Thyroid gland (tissue), 4 donors: ENCODE results near the gene PLEKHG4. TPM values are rescaled to one million over a fixed set of nuclear protein-coding genes. Genes with fewer than 3 reads are reported as not detected.

Source experiments
- DNase-seq, 2 donors: peaks; one replicate each; pipeline ENCODE4 v3.0.0-alpha.2; 2019
- H3K27ac ChIP-seq, 3 donors: fragments of 200-600 bp; sonication (generic); 1 replicate in 2 of 3; 2 replicates in 1 of 3; pipeline ENCODE4 v1.5.1; 2016 to 2019; ENCODE audit warnings: mild to moderate bottlenecking in 1 of 3, moderate library complexity in 1 of 3
- H3K27me3 ChIP-seq: fragments of 200-600 bp; sonication (generic); one replicate; pipeline ENCODE4 v1.5.1; 2019
- H3K36me3 ChIP-seq, 2 donors: fragments of 200-600 bp; sonication (generic); one replicate each; pipeline ENCODE4 v1.5.1; 2016 to 2019
- H3K4me1 ChIP-seq, 2 donors: fragments of 200-600 bp; sonication (generic); one replicate each; pipeline ENCODE4 v1.5.1; 2017 to 2019
- H3K4me3 ChIP-seq, 3 donors: fragments of 200-600 bp; sonication (generic); replicated peaks in 1 of 3; 1 replicate in 2 of 3; 2 replicates in 1 of 3; pipeline ENCODE4 v1.5.1; 2016; ENCODE audit warnings: mild to moderate bottlenecking in 1 of 3
- H3K9me3 ChIP-seq: fragments of 200-600 bp; sonication (generic); one replicate; pipeline ENCODE4 v1.5.1; 2017
- CTCF ChIP-seq, 6 experiments: fragments of 200-600 bp in 3 of 6; fragments of 450-650 bp in 3 of 6; sonication (generic) in 3 of 6; IDR thresholded peaks; one replicate each; pipeline ENCODE4 v1.5.1; 2016 to 2019; ENCODE audit warnings: antibody characterized with exemption in 6 of 6, mild to moderate bottlenecking in 2 of 6, inconsistent platforms in 1 of 6, moderate library complexity in 1 of 6
- POLR2A ChIP-seq, 2 donors: fragments of 450-650 bp; IDR thresholded peaks; one replicate each; pipeline ENCODE4 v1.6.1; 2017; ENCODE audit warnings: antibody characterized with exemption in 2 of 2, mild to moderate bottlenecking in 2 of 2, moderate library complexity in 1 of 2
- WGBS, 2 donors: methylation state at CpG; one replicate each; pipeline ENCODE4 v1.1.5; 2017; 5-methylcytosine and 5-hydroxymethylcytosine counted together
- intact Hi-C: fragments of 100-400 bp; cut with DNase I; formaldehyde crosslinking; loops from one replicate; pipeline ENCODE4 v1.15.1; 2023
- total RNA-seq, 4 donors: library from RNA; depleted of rRNA; stranded (reverse); fragments of >200 nt; gene quantifications; one replicate each; pipeline ENCODE4 v1.2.3, GENCODE V29; 2016

Gene PLEKHG4
- total RNA-seq, 4 donors from 2014 or later, result 8.2 to 11.7 (median 9.5) TPM

GRCh38 chr16:67336648-67337047 lies 57.3 kb downstream of the PLEKHG4 start:
- no peak for DNase-seq

More at GRCh38 chr16:67336648-67337047, 57.3 kb downstream of the PLEKHG4 start:
- Histone ChIP-seq H3K36me3 (no peaks in the 10 kb centered on the region), H3K4me1 (no peaks in the 10 kb centered on the region), H3K4me3 (no peak overlapping the region), H3K27ac (no peak overlapping the region), H3K9me3 (no peaks in the 10 kb centered on the region), H3K27me3 (no peaks in the 10 kb centered on the region)
- intact Hi-C loops, result no loop called here
- 88 to 92% methylated on average over 1 of the region's 1 CpG for WGBS, 2 donors
- TF ChIP-seq POLR2A (IDR thresholded peaks at IDR 0.05) (no peak), CTCF (IDR thresholded peaks at IDR 0.05) (no peak)

Other genes with a start within 250 kb of the PLEKHG4 start
- 10 to 100 TPM; 11.4 to 18.9 (median 17.5) TPM for gene PHAF1, start 169.6 kb upstream of the PLEKHG4 start, total RNA-seq
- 100 to 1,000 TPM in 1 of 4 donors, 10 to 100 TPM in 3; 52.0 to 103 (median 85.7) TPM for gene B3GNT9, start 128.5 kb upstream of the PLEKHG4 start, total RNA-seq
- 10 to 100 TPM; 27.0 to 42.2 (median 37.0) TPM for gene TRADD, start 119.6 kb upstream of the PLEKHG4 start, total RNA-seq
- 10 to 100 TPM; 26.3 to 41.9 (median 35.6) TPM for gene FBXL8, start 119.6 kb upstream of the PLEKHG4 start, total RNA-seq
- gene HSF4, start 114.8 kb upstream of the PLEKHG4 start, total RNA-seq, result 10 to 100 TPM; 17.3 to 52.5 (median 36.6) TPM
- 10 to 100 TPM; 38.3 to 97.0 (median 63.5) TPM for gene NOL3, start 109.0 kb upstream of the PLEKHG4 start, total RNA-seq
- gene MATCAP1, start 95.6 kb upstream of the PLEKHG4 start, total RNA-seq, result 10 to 100 TPM; 20.3 to 50.0 (median 32.4) TPM
- gene EXOC3L1, start 89.4 kb upstream of the PLEKHG4 start, total RNA-seq, result 1 to 10 TPM; 5.9 to 8.6 (median 7.6) TPM
- 100 to 1,000 TPM in 1 of 4 donors, 10 to 100 TPM in 3; 77.6 to 117 (median 89.1) TPM for gene E2F4, start 87.4 kb upstream of the PLEKHG4 start, total RNA-seq
- gene ELMO3, start 80.4 kb upstream of the PLEKHG4 start, total RNA-seq, result 10 to 100 TPM; 26.0 to 37.8 (median 30.0) TPM
- gene TMEM208, start 52.4 kb upstream of the PLEKHG4 start, total RNA-seq, result 10 to 100 TPM; 53.2 to 69.0 (median 58.3) TPM
- 10 to 100 TPM; 17.9 to 26.4 (median 24.3) TPM for gene FHOD1, start 32.1 kb upstream of the PLEKHG4 start, total RNA-seq
- 1 to 10 TPM in 2 of 4 donors, under 1 TPM in 2; 0.56 to 3.0 (median 1.1) TPM for gene SLC9A5, start 30.6 kb upstream of the PLEKHG4 start, total RNA-seq
- 1 to 10 TPM in 1 of 4 donors, not detected in 3; 2.6 TPM for gene KCTD19, start 47.2 kb downstream of the PLEKHG4 start, total RNA-seq
- under 1 TPM in 1 of 4 donors, not detected in 3; 0.22 TPM for gene LRRC36, start 47.3 kb downstream of the PLEKHG4 start, total RNA-seq
- gene TPPP3, start 114.0 kb downstream of the PLEKHG4 start, total RNA-seq, result 1 to 10 TPM in 2 of 4 donors, under 1 TPM in 2; 0.54 to 2.3 (median 1.5) TPM
- 10 to 100 TPM; 33.3 to 63.8 (median 50.9) TPM for gene ZDHHC1, start 136.9 kb downstream of the PLEKHG4 start, total RNA-seq
- gene HSD11B2, start 151.6 kb downstream of the PLEKHG4 start, total RNA-seq, result 10 to 100 TPM in 2 of 4 donors, 1 to 10 TPM in 2; 4.6 to 11.9 (median 9.0) TPM
- 100 to 1,000 TPM; 110 to 238 (median 142) TPM for gene ATP6V0D1, start 201.6 kb downstream of the PLEKHG4 start, total RNA-seq
- gene AGRP, start 204.0 kb downstream of the PLEKHG4 start, total RNA-seq, result not detected
- 10 to 100 TPM; 21.3 to 57.1 (median 41.2) TPM for gene RIPOR1, start 249.3 kb downstream of the PLEKHG4 start, total RNA-seq